BLaER1 (cell line): ENCODE results near the gene MKRN1.
"Not testable (repeated sequence)": the region's sequence is repeated elsewhere in the genome, so short reads cannot be mapped to it uniquely, and the experiment has no call there.

Source experiments
- H3K27ac ChIP-seq: shearing (Covaris generic); formaldehyde crosslinking; 2 replicates; pipeline ENCODE4 v1.8.1; 2022
- H3K27me3 ChIP-seq: shearing (Covaris generic); formaldehyde crosslinking; 2 replicates; pipeline ENCODE4 v1.8.1; 2022
- H3K36me3 ChIP-seq: shearing (Covaris generic); formaldehyde crosslinking; 2 replicates; pipeline ENCODE4 v1.8.1; 2022
- H3K4me1 ChIP-seq: shearing (Covaris generic); formaldehyde crosslinking; 2 replicates; pipeline ENCODE4 v1.8.1; 2022
- H3K4me2 ChIP-seq: shearing (Covaris generic); formaldehyde crosslinking; 2 replicates; pipeline ENCODE4 v1.8.1; 2022
- H3K4me3 ChIP-seq: shearing (Covaris generic); formaldehyde crosslinking; 2 replicates; pipeline ENCODE4 v1.8.1; 2022
- H3K9ac ChIP-seq: shearing (Covaris generic); formaldehyde crosslinking; 2 replicates; pipeline ENCODE4 v1.8.1; 2022
- H3K9me3 ChIP-seq: shearing (Covaris generic); formaldehyde crosslinking; 2 replicates; pipeline ENCODE4 v1.8.1; 2022
- H4K20me1 ChIP-seq: shearing (Covaris generic); formaldehyde crosslinking; 2 replicates; pipeline ENCODE4 v1.8.1; 2022
- Cebpa-rat ChIP-seq: shearing (Covaris generic); IDR thresholded peaks from 2 replicates; pipeline ENCODE4 v1.8.1; 2022

The MKRN1 gene

GRCh38 chr7:140441519-140441918, 37.8 kb downstream of the MKRN1 start:
- H3K36me3 ChIP-seq, result no peaks in the 10 kb centered on the region
- no peaks in the 10 kb centered on the region for H4K20me1 ChIP-seq
- no peak overlapping the region for H3K9ac ChIP-seq
- no peak overlapping the region for H3K4me2 ChIP-seq
- H3K4me1 ChIP-seq, result no peaks in the 10 kb centered on the region
- H3K4me3 ChIP-seq, result no peak overlapping the region
- H3K9me3 ChIP-seq, result no peaks in the 10 kb centered on the region
- H3K27ac ChIP-seq, result no peak overlapping the region
- H3K27me3 ChIP-seq, result no peaks in the 10 kb centered on the region
- no peak for TF ChIP-seq Cebpa-rat

GRCh38 chr7:140440593-140440992, 38.7 kb downstream of the MKRN1 start:
- H3K27me3 ChIP-seq, result no peaks in the 10 kb centered on the region
- no peak overlapping the region for H3K27ac ChIP-seq
- H3K4me3 ChIP-seq, result no peak overlapping the region
- peaks cover under 1% of the 10 kb centered on the region; the same call in 1 of the 2 replicates for H3K9me3 ChIP-seq
- TF ChIP-seq Cebpa-rat, result no peak
- H3K9ac ChIP-seq, result no peak overlapping the region
- no peaks in the 10 kb centered on the region for H3K4me1 ChIP-seq
- no peaks in the 10 kb centered on the region for H4K20me1 ChIP-seq
- H3K36me3 ChIP-seq, result no peaks in the 10 kb centered on the region
- no peak overlapping the region for H3K4me2 ChIP-seq

- Histone ChIP-seq H3K4me2 (no peak overlapping the region), H3K36me3 (no peaks in the 10 kb centered on the region), H3K4me3 (no peak overlapping the region), H3K4me1 (no peaks in the 10 kb centered on the region), H3K9ac (no peak overlapping the region), H4K20me1 (no peaks in the 10 kb centered on the region), H3K27me3 (no peaks in the 10 kb centered on the region), H3K9me3 (peaks cover 7% of the 10 kb centered on the region; the same call in 1 of the 2 replicates), H3K27ac (no peak overlapping the region)
- no peak for TF ChIP-seq Cebpa-rat
Observed at GRCh38 chr7:140439359-140439758, 39.9 kb downstream of the MKRN1 start.

- Histone ChIP-seq H3K4me1 (no peaks in the 10 kb centered on the region), H3K27ac (no peak overlapping the region), H3K9me3 (peaks cover 7% of the 10 kb centered on the region; the same call in 1 of the 2 replicates), H3K27me3 (no peaks in the 10 kb centered on the region), H3K36me3 (no peaks in the 10 kb centered on the region), H4K20me1 (no peaks in the 10 kb centered on the region), H3K4me2 (no peak overlapping the region), H3K4me3 (no peak overlapping the region), H3K9ac (no peak overlapping the region)
- no peak for TF ChIP-seq Cebpa-rat
Observed at GRCh38 chr7:140435252-140435895, 43.9 kb downstream of the MKRN1 start.

- no peaks in the 10 kb centered on the region for H4K20me1 ChIP-seq
- TF ChIP-seq Cebpa-rat, result no peak
- no peaks in the 10 kb centered on the region for H3K4me1 ChIP-seq
Observed at GRCh38 chr7:140433396-140433795, 45.9 kb downstream of the MKRN1 start.

GRCh38 chr7:140426130-140426529, 53.2 kb downstream of the MKRN1 start:
- Histone ChIP-seq H3K27ac (no peak overlapping the region), H3K4me3 (no peak overlapping the region), H3K9ac (no peak overlapping the region), H3K4me1 (no peaks in the 10 kb centered on the region), H4K20me1 (no peaks in the 10 kb centered on the region), H3K9me3 (no peaks in the 10 kb centered on the region), H3K27me3 (no peaks in the 10 kb centered on the region), H3K36me3 (no peaks in the 10 kb centered on the region), H3K4me2 (no peak overlapping the region)
- no peak for TF ChIP-seq Cebpa-rat

More at GRCh38 chr7:140433396-140433795, 45.9 kb downstream of the MKRN1 start:
- no peak overlapping the region for H3K4me2 ChIP-seq
- no peak overlapping the region for H3K4me3 ChIP-seq
- no peak overlapping the region for H3K27ac ChIP-seq
- no peaks in the 10 kb centered on the region for H3K36me3 ChIP-seq
- peaks cover 7% of the 10 kb centered on the region; the same call in 1 of the 2 replicates for H3K9me3 ChIP-seq
- no peaks in the 10 kb centered on the region for H3K27me3 ChIP-seq
- no peak overlapping the region for H3K9ac ChIP-seq

- Histone ChIP-seq H3K4me1 (no peaks in the 10 kb centered on the region), H3K4me3 (no peak overlapping the region), H4K20me1 (no peaks in the 10 kb centered on the region), H3K36me3 (no peaks in the 10 kb centered on the region), H3K27me3 (no peaks in the 10 kb centered on the region), H3K9ac (no peak overlapping the region), H3K4me2 (no peak overlapping the region), H3K27ac (no peak overlapping the region), H3K9me3 (no peaks in the 10 kb centered on the region)
- TF ChIP-seq Cebpa-rat, result no peak
Observed at GRCh38 chr7:140425718-140426117, 53.6 kb downstream of the MKRN1 start.

GRCh38 chr7:140423501-140423900, 55.8 kb downstream of the MKRN1 start:
- no peaks in the 10 kb centered on the region for H3K9me3 ChIP-seq
- no peaks in the 10 kb centered on the region for H4K20me1 ChIP-seq
- TF ChIP-seq Cebpa-rat, result no peak
- no peaks in the 10 kb centered on the region for H3K4me1 ChIP-seq
- H3K27me3 ChIP-seq, result no peaks in the 10 kb centered on the region
- no peak overlapping the region for H3K9ac ChIP-seq
- no peak overlapping the region for H3K4me3 ChIP-seq
- no peaks in the 10 kb centered on the region for H3K36me3 ChIP-seq
- H3K27ac ChIP-seq, result no peak overlapping the region
- no peak overlapping the region for H3K4me2 ChIP-seq

- Histone ChIP-seq H3K36me3 (no peaks in the 10 kb centered on the region), H3K9ac (no peak overlapping the region), H3K27ac (no peak overlapping the region), H3K4me3 (no peak overlapping the region), H3K4me2 (no peak overlapping the region), H3K9me3 (no peaks in the 10 kb centered on the region), H3K27me3 (no peaks in the 10 kb centered on the region), H3K4me1 (peaks cover 11% of the 10 kb centered on the region), H4K20me1 (no peaks in the 10 kb centered on the region)
- no peak for TF ChIP-seq Cebpa-rat
Observed at GRCh38 chr7:140421521-140421920, 57.8 kb downstream of the MKRN1 start.

- peaks cover 11% of the 10 kb centered on the region for H3K4me1 ChIP-seq
- H3K9ac ChIP-seq, result no peak overlapping the region
- H3K36me3 ChIP-seq, result no peaks in the 10 kb centered on the region
- TF ChIP-seq Cebpa-rat, result no peak
- H3K4me2 ChIP-seq, result no peak overlapping the region
- no peak overlapping the region for H3K27ac ChIP-seq
- no peaks in the 10 kb centered on the region for H3K9me3 ChIP-seq
- H3K4me3 ChIP-seq, result no peak overlapping the region
- H4K20me1 ChIP-seq, result no peaks in the 10 kb centered on the region
- no peaks in the 10 kb centered on the region for H3K27me3 ChIP-seq
Observed at GRCh38 chr7:140418653-140419052, 60.7 kb downstream of the MKRN1 start.

GRCh38 chr7:140418156-140418472, 61.2 kb downstream of the MKRN1 start:
- not testable (repeated sequence) for H4K20me1 ChIP-seq, H3K36me3 ChIP-seq, H3K27me3 ChIP-seq, H3K9me3 ChIP-seq, H3K4me2 ChIP-seq, H3K9ac ChIP-seq, H3K27ac ChIP-seq, H3K4me3 ChIP-seq
- peaks cover 11% of the 10 kb centered on the region for H3K4me1 ChIP-seq
